Hepatocyte (in vitro differentiated cells): ENCODE data around the gene STK39. TPM values are rescaled to one million over a fixed set of nuclear protein-coding genes. Genes with fewer than 3 reads are reported as not detected.

Experiments used
- DNase-seq: peaks from one replicate; pipeline ENCODE4 v3.0.0-alpha.2; 2016; ENCODE audit warnings: low spot score
- H2AFZ ChIP-seq: fragments of 200-600 bp; sonication (generic); 2 replicates; pipeline ENCODE4 v1.6.0; 2016; ENCODE audit warnings: antibody characterized with exemption, mild to moderate bottlenecking
- H3K27ac ChIP-seq: fragments of 200-600 bp; sonication (generic); 2 replicates; pipeline ENCODE4 v1.5.1; 2016; ENCODE audit warnings: mild to moderate bottlenecking
- H3K27me3 ChIP-seq: fragments of 200-600 bp; sonication (generic); 2 replicates; pipeline ENCODE4 v1.6.1; 2016
- H3K36me3 ChIP-seq: fragments of 200-600 bp; sonication (generic); replicated peaks from 2 replicates; pipeline ENCODE4 v1.5.1; 2016; ENCODE audit warnings: low read depth; ENCODE audit not compliant: insufficient read depth
- H3K4me1 ChIP-seq: fragments of 200-600 bp; sonication (generic); 2 replicates; pipeline ENCODE4 v1.5.1; 2016; ENCODE audit warnings: mild to moderate bottlenecking, moderate library complexity; ENCODE audit not compliant: insufficient read depth
- H3K4me2 ChIP-seq: fragments of 200-600 bp; sonication (generic); 2 replicates; pipeline ENCODE4 v1.6.0; 2016
- H3K4me3 ChIP-seq: fragments of 200-600 bp; sonication (generic); 2 replicates; pipeline ENCODE4 v1.5.1; 2016; ENCODE audit warnings: mild to moderate bottlenecking
- H3K79me2 ChIP-seq: fragments of 200-600 bp; sonication (generic); 2 replicates; pipeline ENCODE4 v1.6.0; 2017; ENCODE audit warnings: mild to moderate bottlenecking
- H3K9me2 ChIP-seq: fragments of 200-600 bp; sonication (generic); replicated peaks from 2 replicates; pipeline ENCODE4 v1.6.0; 2017; ENCODE audit warnings: mild to moderate bottlenecking; ENCODE audit not compliant: insufficient read depth
- H3K9me3 ChIP-seq: fragments of 200-600 bp; sonication (generic); 2 replicates; pipeline ENCODE4 v1.5.1; 2016; ENCODE audit warnings: low read depth, mild to moderate bottlenecking
- H4K20me1 ChIP-seq: fragments of 200-600 bp; sonication (generic); 2 replicates; pipeline ENCODE4 v1.6.0; 2016; ENCODE audit warnings: mild to moderate bottlenecking; ENCODE audit not compliant: insufficient read depth, poor library complexity, severe bottlenecking
- CTCF ChIP-seq: fragments of 200-600 bp; sonication (generic); IDR thresholded peaks from 2 replicates; pipeline ENCODE4 v1.5.1; 2016; ENCODE audit warnings: antibody characterized with exemption, mild to moderate bottlenecking; ENCODE audit not compliant: poor library complexity
- EZH2 ChIP-seq: fragments of 200-600 bp; sonication (generic); IDR thresholded peaks from 2 replicates; pipeline ENCODE4 v1.6.1; 2016; ENCODE audit warnings: antibody characterized with exemption, mild to moderate bottlenecking, borderline replicate concordance
- EZH2phosphoT487 ChIP-seq: fragments of 200-600 bp; sonication (generic); IDR thresholded peaks from one replicate; pipeline ENCODE4 v1.6.1; 2018; ENCODE audit warnings: antibody characterized with exemption, mild to moderate bottlenecking, low read depth, moderate library complexity; ENCODE audit not compliant: unreplicated experiment, severe bottlenecking
- WGBS: methylation state at CpG from one replicate; pipeline ENCODE4 v1.1.6; 2016; ENCODE audit warnings: low lambda C conversion rate; ENCODE audit errors: missing lambda C conversion rate; 5-methylcytosine and 5-hydroxymethylcytosine counted together
- polyA plus RNA-seq: library from polyadenylated mRNA; unstranded; fragments of >200 nt; fragmentation: Nextera tagmentation; extraction: Ambion mirVana; gene quantifications from 2 replicates; pipeline ENCODE4 v1.2.1, GENCODE V29; 2016
- total RNA-seq: library from RNA; depleted of rRNA; stranded (reverse); fragments of >200 nt; gene quantifications from 2 replicates; pipeline ENCODE4 v1.2.3, GENCODE V29; 2014

The STK39 gene
- total and polyA plus RNA-seq, 2 experiments from 2014 or later: 26.9 to 39.4 TPM

DNA sequence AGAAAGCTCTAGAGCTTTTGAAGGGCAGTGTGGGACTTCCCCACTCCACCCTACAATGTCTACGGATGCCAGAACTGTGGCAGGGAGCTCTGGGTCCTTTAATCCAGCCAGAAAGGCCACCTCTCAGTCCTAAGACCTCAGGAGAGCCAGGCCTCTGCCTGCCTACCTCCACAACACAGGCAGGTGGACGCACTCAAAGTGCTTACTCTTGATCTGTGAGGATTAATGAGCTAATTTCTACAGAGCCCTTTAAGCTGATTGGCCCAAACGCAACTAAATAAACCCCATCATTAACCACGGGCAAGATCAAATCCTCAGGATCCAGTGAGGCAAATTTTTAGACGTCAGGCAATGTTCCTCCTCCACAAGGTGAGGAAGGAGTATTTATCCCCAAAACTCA is 8.1 kb downstream of the STK39 start:
- Histone ChIP-seq H3K4me2 (no peak overlapping the region), H4K20me1 (peaks cover 15% of the 10 kb centered on the region), H3K36me3 (no peaks in the 10 kb centered on the region), H3K9me3 (no peaks in the 10 kb centered on the region), H3K4me1 (peaks cover 30% of the 10 kb centered on the region), H3K79me2 (peaks cover 79% of the 10 kb centered on the region), H3K27me3 (no peaks in the 10 kb centered on the region), H3K9me2 (no peaks in the 10 kb centered on the region), H2AFZ (no peak overlapping the region), H3K4me3 (no peak overlapping the region), H3K27ac (no peak overlapping the region)
- TF ChIP-seq EZH2phosphoT487: no peak
- WGBS: 67% methylated on average over 5 of the region's 5 CpGs
- DNase-seq: no peak

DNA sequence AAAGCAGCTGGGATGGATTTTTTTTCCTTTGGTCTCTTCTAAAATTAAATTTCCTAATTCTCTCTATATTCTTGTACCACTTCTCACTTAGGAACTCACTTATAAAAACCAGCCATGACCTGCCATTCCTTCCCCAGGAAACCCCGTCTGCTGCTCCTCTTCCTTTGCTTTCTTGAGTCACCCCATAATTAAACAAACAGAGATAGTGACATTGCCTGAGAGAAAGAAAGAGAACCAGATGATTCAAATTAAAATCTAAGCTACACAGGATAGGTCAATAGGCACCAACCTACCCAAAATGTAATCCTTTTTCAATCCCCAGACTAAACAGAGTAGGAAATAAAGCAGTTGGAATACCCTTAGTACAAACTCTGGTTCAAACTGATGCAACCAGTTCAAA is 9.7 kb downstream of the STK39 start:
- Histone ChIP-seq H3K4me2 (no peak overlapping the region), H3K4me1 (peaks cover 18% of the 10 kb centered on the region), H4K20me1 (peaks cover 13% of the 10 kb centered on the region), H3K36me3 (no peaks in the 10 kb centered on the region), H3K4me3 (no peak overlapping the region), H2AFZ (no peak overlapping the region), H3K9me2 (no peaks in the 10 kb centered on the region), H3K79me2 (peaks cover 77% of the 10 kb centered on the region), H3K9me3 (no peaks in the 10 kb centered on the region), H3K27me3 (no peaks in the 10 kb centered on the region), H3K27ac (peak overlapping the region; percentile 39)
- no peak for DNase-seq
- TF ChIP-seq CTCF (no peak), EZH2phosphoT487 (no peak), EZH2 (no peak)
- WGBS: 52% methylated on average over 1 of the region's 1 CpG

GRCh38 chr2:168234407-168235085 is 12.8 kb downstream of the STK39 start:
- no peak for DNase-seq
- H4K20me1 ChIP-seq: no peaks in the 10 kb centered on the region
- no peaks in the 10 kb centered on the region for H3K27me3 ChIP-seq
- H3K9me3 ChIP-seq: no peaks in the 10 kb centered on the region
- no peak for TF ChIP-seq CTCF
- TF ChIP-seq EZH2: no peak
- TF ChIP-seq EZH2phosphoT487: no peak
- no peak overlapping the region for H3K4me3 ChIP-seq
- H2AFZ ChIP-seq: no peak overlapping the region
- H3K79me2 ChIP-seq: peaks cover 72% of the 10 kb centered on the region
- H3K36me3 ChIP-seq: no peaks in the 10 kb centered on the region
- H3K4me2 ChIP-seq: no peak overlapping the region
- H3K9me2 ChIP-seq: no peaks in the 10 kb centered on the region
- H3K27ac ChIP-seq: no peak overlapping the region
- peaks cover 6% of the 10 kb centered on the region for H3K4me1 ChIP-seq
- 97% methylated on average over 2 of the region's 2 CpGs for WGBS

DNA sequence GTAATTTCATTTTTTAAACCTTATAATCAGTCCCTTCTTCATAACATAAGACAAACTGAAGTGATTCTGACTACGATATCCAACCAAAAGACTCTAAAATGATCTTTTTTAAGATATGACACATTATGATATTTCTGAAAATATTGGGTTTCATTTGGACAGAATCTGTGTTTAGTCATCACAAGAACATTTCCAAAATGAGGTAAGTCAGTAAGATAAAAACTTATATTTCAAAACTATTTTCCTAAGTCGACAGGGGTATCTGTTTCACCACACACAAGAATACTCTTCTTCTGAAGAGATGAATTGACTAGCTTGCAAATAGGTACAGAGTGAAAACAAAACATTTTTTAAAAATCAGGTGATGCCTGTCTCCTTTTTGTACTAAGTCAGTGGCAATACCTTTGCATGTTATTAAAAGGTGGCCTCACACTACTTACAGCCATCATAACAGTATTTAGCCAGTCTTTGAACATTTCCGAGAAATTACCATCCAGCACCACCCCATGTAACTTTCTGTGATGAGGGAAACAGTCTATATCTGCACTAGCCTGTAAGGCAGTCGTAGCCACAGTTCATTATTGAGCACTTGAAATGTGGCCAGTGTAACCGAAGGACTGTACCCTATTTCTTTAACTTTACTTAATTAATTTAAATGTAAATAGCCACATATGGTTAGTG is 13.5 kb downstream of the STK39 start:
- no peak overlapping the region for H3K4me3 ChIP-seq
- no peaks in the 10 kb centered on the region for H4K20me1 ChIP-seq
- H3K9me3 ChIP-seq: no peaks in the 10 kb centered on the region
- no peaks in the 10 kb centered on the region for H3K36me3 ChIP-seq
- no peaks in the 10 kb centered on the region for H3K9me2 ChIP-seq
- no peak for TF ChIP-seq EZH2phosphoT487
- TF ChIP-seq CTCF: no peak
- TF ChIP-seq EZH2: no peak
- WGBS: 94% methylated on average over 5 of the region's 5 CpGs
- no peaks in the 10 kb centered on the region for H3K27me3 ChIP-seq
- H3K4me2 ChIP-seq: no peak overlapping the region
- peaks cover 71% of the 10 kb centered on the region for H3K79me2 ChIP-seq
- H3K4me1 ChIP-seq: peaks cover 6% of the 10 kb centered on the region
- DNase-seq: no peak
- H3K27ac ChIP-seq: no peak overlapping the region
- no peak overlapping the region for H2AFZ ChIP-seq
